ENCODE results near the gene NFE2.

Gene NFE2

GRCh38 chr12:54246011-54246641 lies 54.7 kb downstream of the NFE2 start:
- no peak for DNase-seq

Measured in hippocampal formation (tissue), 2 donors.